Left lobe of liver (tissue), 2 donors: ENCODE measurements around the gene SPOCK1. TPM values are rescaled to one million over a fixed set of nuclear protein-coding genes. Genes with fewer than 3 reads are reported as not detected.

Source experiments
- ATAC-seq: fragments of 200-7000 bp; cut with Tn5 transposase; one replicate; pipeline ENCODE4 v1.9.1; 2020; ENCODE audit warnings: mild to moderate bottlenecking, moderate library complexity
- DNase-seq: peaks from one replicate; pipeline ENCODE4 v3.0.0-alpha.2; 2020; ENCODE audit warnings: low spot score
- total RNA-seq: library from RNA; stranded (reverse); gene quantifications from one replicate; pipeline ENCODE4 v1.2.1, GENCODE V29; 2021
- donor health status: DM: no; HTN: no; CAD: no; lungs with moderate emphysema.
- donor health status: DM: no; HTN: yes; CAD: no.

SPOCK1 gene
- total RNA-seq, 1 donor from 2014 or later, result 0.40 TPM

GRCh38 chr5:137335493-137335892 lies 163.6 kb downstream of the SPOCK1 start:
- ATAC-seq, result no peak
- DNase-seq, result no peak

DNA sequence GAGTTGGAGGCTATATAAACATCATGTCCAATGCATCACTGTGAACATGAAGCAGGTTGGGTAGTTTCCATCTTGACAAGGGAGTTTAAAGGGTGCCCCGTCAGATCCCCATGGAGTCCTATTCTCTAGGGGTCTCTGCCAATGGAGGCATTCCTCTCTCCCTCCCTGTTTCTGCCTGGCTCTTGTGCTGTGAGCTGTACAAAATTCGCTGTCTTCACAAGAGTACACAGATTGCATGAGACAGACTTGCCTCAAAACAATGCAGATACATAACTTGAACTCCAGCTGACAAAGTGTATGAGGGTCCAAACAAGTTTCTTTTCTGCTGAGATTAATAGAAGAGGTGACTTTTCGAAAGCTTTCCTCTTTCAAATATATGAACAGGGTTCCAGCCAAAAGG lies 165.2 kb downstream of the SPOCK1 start:
- no peak for ATAC-seq

GRCh38 chr5:137333475-137333874 lies 165.7 kb downstream of the SPOCK1 start:
- ATAC-seq (no peak), DNase-seq (no peak)

More for the DNA sequence above, 165.2 kb downstream of the SPOCK1 start:
- no peak for DNase-seq

DNA sequence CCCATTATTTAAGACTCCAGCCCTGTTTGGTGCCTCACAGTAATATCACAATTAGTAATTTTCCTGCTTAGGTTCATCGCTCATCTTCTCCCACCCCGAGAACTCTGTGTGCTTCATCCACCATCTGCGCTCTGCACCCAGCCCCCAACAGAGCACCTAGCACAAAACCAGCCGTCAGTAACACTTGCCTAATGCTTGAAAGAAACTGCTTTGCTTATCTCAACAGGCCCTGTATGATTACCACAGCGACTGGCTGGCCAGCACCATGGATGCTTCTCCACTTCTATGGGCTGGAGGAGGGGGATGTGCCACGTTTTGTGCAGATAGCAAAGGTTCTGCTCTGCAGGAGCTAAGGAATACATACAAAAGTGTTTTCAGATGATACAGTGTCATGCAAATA lies 166.8 kb downstream of the SPOCK1 start:
- no peak for ATAC-seq
- no peak for DNase-seq

GRCh38 chr5:137329586-137330296 lies 169.4 kb downstream of the SPOCK1 start:
- DNase-seq, result no peak
- ATAC-seq, result no peak

DNA sequence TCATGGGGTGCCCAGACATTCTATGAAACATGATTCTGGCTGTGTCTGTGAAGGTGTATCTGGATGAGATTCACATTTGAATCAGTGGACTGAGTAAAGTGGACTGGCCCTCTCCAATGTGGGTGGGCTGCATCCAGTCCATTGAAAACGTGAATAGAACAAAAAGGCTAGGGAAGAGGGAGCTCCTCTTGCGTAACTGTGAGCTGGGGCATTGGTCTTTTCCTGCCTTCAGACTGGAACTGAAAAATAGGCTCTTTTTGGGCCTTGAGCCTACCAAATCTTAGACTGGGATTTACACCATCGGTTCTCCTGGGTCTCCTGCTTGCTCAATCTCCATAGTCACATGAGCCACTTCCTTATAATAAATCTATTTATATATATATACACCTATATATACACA lies 170.1 kb downstream of the SPOCK1 start:
- ATAC-seq (no peak), DNase-seq (no peak)

- ATAC-seq, result no peak
- no peak for DNase-seq
Measured at GRCh38 chr5:137328463-137328862, 170.7 kb downstream of the SPOCK1 start.

- ATAC-seq (no peak), DNase-seq (no peak)
Measured at GRCh38 chr5:137325721-137326120, 173.4 kb downstream of the SPOCK1 start.

GRCh38 chr5:137320056-137321045 lies 178.8 kb downstream of the SPOCK1 start:
- DNase-seq (no peak), ATAC-seq (peak; percentile 95)

- DNase-seq (no peak), ATAC-seq (no peak)
Measured at GRCh38 chr5:137318027-137318426, 181.1 kb downstream of the SPOCK1 start.

GRCh38 chr5:137316346-137316736 lies 182.8 kb downstream of the SPOCK1 start:
- ATAC-seq (no peak), DNase-seq (no peak)

- DNase-seq (no peak), ATAC-seq (no peak)
Measured at GRCh38 chr5:137315534-137316345, 183.4 kb downstream of the SPOCK1 start.

DNA sequence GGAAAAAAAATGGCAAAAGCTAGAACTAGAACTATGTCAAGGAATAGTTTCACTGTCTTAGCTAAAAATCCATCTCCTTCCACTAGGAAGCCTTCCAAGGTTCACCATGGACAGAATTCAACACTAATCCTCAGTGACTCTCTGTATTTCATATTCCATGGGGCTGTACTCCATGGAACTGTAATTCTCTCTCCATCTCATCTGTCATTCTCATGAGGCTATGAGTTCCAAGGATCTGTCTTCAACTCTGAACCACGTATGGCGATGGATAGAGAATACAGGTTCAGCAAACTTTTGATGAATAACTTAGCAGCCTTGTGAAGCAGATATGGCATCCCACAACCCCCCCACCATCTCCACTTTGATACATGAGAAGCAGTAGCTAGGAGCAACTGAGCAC lies 184.0 kb downstream of the SPOCK1 start:
- no peak for ATAC-seq
- DNase-seq, result no peak

GRCh38 chr5:137313526-137314175 lies 185.5 kb downstream of the SPOCK1 start:
- DNase-seq, result no peak

DNA sequence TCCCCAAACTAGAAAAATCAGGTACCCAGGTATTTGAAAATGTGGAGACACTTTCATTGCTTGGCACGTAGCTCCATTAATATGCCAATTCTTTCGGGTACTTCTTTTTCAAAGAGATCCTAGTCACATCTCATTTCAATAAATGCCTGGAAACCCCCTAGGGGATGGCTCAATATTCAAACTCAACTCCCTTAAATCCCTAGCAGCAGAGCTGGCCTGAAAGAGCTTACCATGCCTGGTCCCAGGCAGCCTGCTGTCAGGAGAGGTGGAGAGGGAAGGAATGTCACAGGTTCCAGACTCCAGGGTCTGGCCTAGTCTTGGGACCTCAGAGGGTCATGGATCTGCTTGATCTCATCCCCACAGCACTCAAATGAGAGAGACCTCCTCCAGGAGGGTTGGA lies 187.1 kb downstream of the SPOCK1 start:
- DNase-seq, result no peak
- no peak for ATAC-seq

More at GRCh38 chr5:137313526-137314175, 185.5 kb downstream of the SPOCK1 start:
- no peak for ATAC-seq

GRCh38 chr5:137310051-137310730 lies 188.9 kb downstream of the SPOCK1 start:
- ATAC-seq (no peak), DNase-seq (no peak)

DNA sequence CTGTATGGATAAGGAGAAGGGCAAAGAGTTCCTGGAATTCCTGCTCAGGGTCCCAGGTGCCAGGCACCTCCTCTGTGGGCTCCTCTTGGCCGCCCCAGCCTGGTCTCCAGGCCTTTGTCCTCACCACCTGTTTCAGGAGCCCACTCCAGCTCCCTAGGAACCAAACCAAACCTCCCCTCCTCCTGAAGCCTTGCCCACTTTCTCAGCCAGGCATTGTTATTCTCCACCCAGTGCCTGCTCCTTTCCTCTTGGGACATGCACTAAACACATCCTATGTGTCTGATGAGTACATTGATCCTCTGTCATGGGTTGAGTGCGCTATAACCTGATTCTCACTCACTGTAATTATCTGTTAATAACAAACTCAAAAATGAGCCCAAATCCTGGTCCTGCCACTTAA lies 189.8 kb downstream of the SPOCK1 start:
- ATAC-seq (no peak), DNase-seq (no peak)

- DNase-seq, result no peak
- ATAC-seq, result no peak
Measured at GRCh38 chr5:137308311-137308710, 190.8 kb downstream of the SPOCK1 start.

- ATAC-seq (no peak), DNase-seq (no peak)
Measured at GRCh38 chr5:137306903-137307302, 192.2 kb downstream of the SPOCK1 start.
